GM18858 (cell line): ENCODE data around the gene DPP9.
"Not testable (repeated sequence)": the region's sequence is repeated elsewhere in the genome, so short reads cannot be mapped to it uniquely, and the experiment has no call there.

Experiments used
- ATAC-seq: cut with Tn5 transposase; IDR thresholded peaks from one replicate; pipeline ENCODE4 v1.9.1; 2021; ENCODE audit not compliant: unreplicated experiment

DPP9 gene

DNA sequence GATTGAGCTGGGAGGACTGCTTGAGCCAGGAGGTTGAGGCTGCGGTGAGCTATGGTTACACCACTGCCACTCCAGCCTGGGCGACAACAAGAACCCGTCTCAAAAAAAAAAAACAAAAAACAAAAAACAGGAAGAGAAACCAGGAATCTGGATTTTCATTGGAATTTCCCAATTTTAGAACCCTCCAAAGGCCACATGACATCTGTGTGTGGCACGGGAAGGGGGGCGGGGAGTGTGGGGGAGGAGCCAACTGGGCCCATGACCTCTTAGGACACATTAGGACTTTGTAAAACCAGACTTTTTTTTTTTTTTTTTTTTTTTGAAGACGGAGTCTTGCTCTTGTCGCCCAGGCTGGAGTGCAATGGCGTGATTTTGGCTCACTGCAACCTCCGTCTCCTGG, 32.3 kb downstream of the DPP9 start:
- no peak for ATAC-seq

- no peak for ATAC-seq
These were observed 33.3 kb downstream of the DPP9 start for GRCh38 chr19:4690361-4690760.

DNA sequence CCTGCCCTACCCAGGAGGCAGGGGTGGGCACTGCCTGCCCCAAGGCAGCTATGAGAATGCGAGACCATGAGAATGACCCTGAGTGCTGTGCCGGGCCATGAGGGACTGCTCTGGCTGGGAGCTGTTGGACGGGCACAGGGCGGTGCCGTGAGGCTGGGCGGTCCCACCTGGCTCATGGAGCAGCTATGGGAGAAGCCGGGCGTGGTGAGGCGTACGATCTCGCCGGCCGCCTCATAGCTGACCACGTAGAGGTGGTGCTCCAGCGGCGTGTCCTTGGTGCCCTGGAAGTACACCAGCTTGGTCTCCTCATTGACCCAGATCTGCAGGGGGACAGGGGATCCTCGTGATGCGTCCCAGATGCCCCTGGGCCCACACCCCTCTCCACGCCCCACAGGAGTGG, 34.2 kb downstream of the DPP9 start:
- ATAC-seq, result no peak

- ATAC-seq, result no peak
These were observed 35.1 kb downstream of the DPP9 start for GRCh38 chr19:4688587-4688986.

DNA sequence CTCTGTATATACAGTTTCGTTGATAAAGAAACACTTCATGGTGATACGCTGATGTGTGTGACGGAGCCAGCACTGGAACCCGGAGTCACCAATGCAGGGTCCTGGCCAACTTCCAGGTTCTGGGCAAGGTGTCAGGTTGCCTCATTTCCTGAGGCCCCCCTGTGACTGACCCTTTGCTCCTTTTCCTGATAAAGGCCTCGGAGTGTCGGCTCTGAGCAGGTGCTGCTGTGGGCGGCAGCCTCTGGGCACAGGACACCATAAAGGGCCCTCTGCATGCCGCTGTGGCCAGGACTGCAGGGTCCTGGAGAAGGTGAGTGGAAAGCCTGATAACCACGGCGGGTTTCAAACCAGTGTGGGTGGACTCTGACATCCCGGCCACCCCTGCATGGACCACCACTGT, 36.2 kb downstream of the DPP9 start:
- no peak for ATAC-seq

DNA sequence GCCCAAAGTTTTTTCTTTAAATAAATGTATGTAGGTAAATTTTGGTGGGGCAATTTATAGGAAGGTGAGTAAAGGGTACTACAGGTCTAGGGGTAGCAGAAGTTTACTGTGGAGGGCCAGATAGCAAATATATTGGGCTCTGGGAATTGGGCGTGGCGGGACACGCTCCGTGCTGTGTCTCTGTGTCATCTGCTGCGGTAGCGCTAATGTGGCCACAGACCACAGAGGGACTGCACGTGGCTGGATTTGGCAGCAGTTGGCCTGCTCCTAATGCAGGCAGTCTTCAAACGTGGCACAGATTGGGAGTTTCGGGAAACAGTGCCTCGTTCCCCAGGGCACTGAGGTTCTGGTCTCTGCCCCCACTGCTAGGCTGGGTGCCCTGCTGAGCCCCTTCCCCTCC, 36.9 kb downstream of the DPP9 start:
- ATAC-seq, result no peak

GRCh38 chr19:4684312-4685095, 39.1 kb downstream of the DPP9 start:
- ATAC-seq, result no peak

DNA sequence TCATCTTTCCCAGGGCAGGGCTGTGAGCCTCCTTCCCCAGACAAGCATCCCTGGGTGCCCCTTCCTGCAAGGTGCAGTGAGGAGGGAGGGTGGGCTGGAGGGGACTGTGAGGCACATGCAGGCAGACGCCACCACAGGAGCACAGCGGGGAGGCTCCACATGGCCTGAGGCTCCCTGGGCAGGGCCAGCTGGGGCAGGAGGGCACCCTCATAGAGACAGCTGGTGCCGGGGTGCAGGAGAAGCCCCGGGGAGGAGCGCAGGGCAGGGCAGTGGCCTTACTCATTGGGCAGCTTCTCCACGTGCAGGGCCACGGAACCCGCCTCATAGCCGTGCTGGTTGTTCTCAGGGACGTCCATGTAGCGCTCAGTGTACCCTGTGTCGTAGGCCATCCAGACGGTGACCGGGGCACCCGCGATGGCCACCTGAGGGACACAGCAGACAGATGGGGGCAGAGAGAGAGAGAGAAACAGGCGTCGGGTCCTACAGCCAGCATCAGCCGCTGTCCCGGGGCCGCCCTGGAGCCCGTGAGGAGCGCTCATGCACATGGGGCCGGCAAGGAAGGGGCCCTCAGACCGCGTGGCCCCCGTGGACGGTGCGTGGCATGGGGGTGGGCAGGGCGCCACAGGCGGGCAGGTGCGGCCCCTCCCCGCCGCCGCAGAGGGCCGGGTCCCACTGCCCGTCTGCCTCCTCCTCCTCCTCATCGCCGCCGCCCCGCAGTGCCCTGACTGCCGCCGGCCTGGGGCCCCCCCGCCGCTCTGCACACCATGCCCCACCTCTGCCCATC, 41.0 kb downstream of the DPP9 start:
- no peak for ATAC-seq

- not testable (repeated sequence) for ATAC-seq
These were observed 43.6 kb downstream of the DPP9 start for GRCh38 chr19:4680021-4680420.

DNA sequence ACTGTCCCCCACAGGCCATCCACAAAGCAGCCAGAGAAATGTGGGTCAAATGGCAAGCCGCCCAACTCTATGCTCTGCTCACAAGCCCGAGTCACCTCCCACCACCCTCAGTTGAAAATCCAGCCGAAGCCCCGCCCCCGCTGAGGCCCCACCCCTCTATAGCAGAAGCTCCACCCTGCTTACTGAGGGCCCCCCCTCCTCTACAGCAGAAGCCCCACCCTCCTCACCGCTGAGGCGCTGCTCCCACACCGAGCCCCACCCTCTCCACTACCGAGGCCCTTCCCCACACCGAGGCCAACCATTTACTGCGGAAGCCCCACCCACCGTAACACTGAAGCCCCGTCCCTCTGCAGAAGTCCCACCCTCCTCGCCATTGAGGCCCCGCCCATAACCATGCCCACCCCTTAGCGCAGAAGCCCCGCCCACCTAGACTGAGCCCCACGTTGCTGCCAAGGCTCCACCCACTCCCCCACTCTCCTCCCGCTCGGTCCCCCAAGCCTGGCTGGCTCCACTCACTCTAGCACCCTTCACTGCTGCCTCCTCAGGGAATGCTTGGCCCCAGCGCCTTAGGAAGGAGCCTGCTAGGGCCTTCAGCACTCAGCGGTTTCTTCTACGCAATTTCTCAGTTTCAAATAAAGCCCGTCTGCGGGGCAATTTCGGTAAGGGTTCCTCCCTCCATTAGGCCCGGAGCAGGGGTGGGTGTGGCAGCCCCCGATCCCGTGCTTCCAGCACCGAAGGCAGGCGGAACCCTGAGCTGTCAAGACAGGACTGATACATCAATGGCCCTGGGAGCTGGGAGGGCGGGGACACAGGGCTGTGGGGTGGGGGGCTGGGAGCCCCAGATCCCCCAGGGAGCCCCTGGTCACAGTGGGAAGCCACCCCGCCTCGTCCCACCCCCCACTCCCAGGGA, 44.5 kb downstream of the DPP9 start:
- ATAC-seq, result no peak

GRCh38 chr19:4676955-4677731, 46.5 kb downstream of the DPP9 start:
- no peak for ATAC-seq

- no peak for ATAC-seq
These were observed 48.3 kb downstream of the DPP9 start for GRCh38 chr19:4675346-4675745.

DNA sequence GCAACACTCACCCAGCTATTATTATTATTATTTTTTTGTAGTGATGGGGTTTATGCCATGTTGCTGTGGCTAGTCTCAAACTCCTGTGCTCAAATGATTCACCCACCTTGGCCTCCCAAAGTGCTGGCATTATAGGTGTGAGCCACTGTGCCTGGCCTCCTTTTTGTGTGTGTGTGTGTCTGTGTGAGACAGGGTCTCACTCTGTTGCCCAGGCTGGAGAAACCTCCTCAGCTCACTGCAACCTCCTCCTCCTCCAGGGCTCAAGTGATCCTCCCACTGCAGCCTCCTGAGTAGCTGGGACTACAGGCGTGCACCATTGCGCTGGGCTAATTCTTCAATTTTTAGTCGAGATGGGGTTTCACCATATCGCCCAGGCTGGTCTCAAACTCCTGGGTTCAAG, 49.9 kb downstream of the DPP9 start:
- no peak for ATAC-seq

DNA sequence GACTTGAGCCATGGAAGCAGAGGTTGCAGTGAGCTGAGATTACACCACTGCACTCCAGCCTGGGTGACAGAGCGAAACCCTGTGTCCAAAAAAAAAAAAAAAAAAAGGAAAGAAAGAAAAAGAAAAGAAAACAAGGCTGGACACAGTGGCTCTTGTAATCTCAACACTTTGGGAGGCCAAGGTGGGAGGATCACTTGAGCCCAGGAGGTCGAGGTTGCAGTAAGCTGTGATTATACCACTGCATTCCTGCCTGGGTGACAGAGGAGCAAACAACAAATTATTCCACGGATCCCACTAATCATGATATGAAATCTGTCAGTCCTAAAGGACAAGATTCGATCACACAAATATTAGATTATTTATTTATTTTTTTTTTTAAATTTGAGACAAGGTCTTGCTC, 50.4 kb downstream of the DPP9 start:
- no peak for ATAC-seq

DNA sequence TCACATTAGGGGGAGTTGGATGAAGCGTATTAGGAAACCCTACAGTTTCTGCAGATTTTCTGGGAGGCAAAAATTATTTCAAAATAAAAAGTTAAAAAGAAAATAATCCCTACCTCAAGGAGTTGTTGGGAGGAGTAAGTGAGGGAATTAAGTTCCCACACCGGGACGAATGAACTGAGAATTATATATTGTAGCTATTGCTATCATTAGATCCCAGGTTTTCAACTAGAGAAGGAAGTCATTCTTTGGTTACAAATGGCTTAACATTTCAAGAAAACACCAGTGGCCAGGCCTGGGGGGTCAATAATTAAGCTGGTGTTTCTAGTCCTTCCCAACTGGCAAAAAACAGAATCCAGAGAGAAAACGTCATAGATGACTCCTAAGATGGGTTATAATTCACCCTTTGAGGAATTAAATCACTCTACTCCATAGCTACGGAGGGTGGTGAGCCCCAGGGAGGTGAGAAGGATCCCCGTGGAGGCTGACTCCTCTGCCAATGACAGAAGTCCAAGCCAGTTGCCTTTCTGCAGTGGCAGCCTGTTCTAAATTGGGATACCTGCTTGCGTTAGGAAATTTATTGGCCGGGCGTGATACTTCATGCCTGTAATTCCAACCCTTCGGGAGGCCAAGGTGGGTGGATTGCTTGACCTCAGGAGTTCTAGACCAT, 52.3 kb downstream of the DPP9 start:
- no peak for ATAC-seq

GRCh38 chr19:4669723-4670480, 53.7 kb downstream of the DPP9 start, which contains the start of gene MYDGF:
MYDGF (minus strand) TSS chr19:4670342; CDS start chr19:4670334, 8 bp downstream.
- ATAC-seq, result peak; percentile 43

DNA sequence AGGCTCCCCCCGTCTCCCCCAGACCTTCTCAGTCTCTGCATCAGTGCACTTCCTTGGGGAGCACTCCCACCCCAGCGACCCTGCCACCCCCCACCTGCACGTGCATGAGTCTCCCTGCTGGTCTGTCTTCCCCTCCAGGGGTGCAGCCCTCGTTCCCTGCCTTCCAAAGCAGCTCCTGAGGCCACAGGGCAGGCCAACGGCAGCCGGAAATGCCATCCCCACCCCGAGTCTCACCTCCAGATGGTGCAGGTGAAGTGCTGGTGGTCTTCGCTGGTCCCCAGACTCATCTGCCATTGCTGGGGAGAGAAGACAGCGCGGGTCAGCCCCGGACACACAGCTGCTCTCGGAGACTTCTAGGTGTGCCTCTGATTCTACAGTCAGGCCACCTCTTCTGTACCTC, 59.0 kb downstream of the DPP9 start:
- ATAC-seq, result no peak

DNA sequence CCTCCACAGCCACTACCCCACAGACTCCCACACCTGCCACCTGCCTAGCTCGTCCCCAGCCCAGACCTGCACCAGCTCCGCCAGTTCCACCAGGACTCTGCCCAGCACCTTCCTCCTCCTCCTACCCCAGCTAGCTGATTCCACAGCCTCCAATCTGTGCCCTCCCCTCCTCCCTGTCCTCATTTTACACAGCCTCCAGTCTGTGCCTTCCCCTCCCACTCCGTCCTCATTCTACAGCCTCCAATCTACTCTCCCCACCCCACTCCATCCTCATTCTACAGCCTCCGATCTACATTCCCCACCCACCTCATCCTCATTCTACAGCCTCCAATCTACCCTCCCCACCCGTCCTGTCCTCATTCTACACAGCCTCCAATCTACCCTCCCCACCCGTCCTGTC, 60.8 kb downstream of the DPP9 start:
- no peak for ATAC-seq

DNA sequence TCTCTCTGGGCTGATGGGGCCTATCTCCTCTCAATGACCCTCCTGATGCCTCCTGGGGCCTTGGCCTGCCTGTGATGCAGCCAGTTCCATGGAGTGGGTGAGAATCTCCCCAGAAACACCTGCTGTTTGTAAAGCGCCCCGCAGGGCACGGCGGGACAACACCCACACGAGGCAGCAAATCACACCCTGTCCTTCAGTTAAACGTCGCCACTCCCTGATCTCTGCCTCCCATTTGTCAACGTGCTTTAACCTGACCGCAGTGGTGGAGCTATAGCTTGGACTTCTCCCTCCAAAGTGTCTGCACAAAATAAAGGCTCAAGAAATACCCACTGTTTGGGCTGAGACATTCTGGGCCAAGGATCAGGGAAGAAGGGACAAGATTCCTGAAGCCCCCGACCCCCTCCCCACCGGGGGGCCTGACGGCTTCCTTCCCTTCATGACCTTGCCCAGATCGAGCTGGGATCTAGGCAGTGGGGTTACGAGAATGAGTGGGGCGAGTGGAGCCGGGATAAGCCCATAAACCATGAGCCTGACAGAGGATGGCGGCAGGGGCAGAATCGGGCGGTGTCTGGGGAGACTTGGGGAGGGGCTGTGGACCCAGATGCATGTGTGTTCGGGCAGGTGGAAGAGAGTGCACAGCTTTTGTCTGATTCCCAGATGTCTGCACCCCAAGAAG, 61.5 kb downstream of the DPP9 start:
- no peak for ATAC-seq
